NCI-H345 treated with DMSO at 0.1 percent for 48 hours (cell line): ENCODE data around the gene PLXNA3.

Experiments
- DNase-seq: peaks from one replicate; lab custom pipeline; 2025; ENCODE audit not compliant: unreplicated experiment; lab: John Stamatoyannopoulos, UW

The PLXNA3 gene

DNA sequence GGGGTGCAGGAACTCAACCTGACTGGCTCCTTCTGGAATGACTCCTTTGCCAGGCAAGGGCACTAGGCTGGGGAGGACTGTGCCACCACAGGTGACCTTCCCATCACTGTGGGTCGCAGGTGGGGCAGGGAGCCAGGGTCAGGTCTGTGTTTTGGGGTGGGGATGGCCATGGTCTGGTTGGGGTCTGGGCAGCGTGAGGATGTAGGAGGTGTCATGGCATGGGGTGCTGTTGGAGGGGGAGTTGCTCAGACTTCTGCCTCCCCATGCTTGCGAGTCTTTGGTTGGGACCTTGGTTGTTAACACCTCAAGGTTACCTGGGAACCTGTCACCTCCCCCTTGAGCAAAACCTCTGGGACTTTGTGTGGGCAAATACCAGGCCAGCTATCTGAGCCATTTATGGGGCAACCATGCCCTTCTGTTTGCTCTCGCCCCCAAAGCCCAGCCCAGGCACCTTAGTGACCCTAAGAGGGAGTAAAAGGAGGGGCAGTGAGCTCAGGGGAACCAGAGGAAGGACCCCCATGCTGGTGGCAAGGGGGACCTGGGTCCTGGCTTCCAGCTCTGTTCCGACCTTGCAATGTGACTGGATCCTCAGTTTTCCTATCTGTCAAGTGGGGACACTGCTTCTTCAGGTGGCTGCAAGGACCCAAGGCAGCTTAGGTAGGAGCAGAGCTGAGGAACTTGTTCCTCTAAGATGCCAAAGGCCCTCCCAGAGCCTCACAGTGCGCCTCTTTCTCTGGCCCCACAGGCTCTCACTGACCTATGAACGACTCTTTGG is 23.5 kb upstream of the PLXNA3 start:
- no peak for DNase-seq

GRCh38 chrX:154435171-154435733 is 22.8 kb upstream of the PLXNA3 start:
- no peak for DNase-seq

- DNase-seq, result peak; percentile 4
Measured at GRCh38 chrX:154436374-154436982, 21.6 kb upstream of the PLXNA3 start.

- no peak for DNase-seq
Measured at GRCh38 chrX:154436983-154437752, 20.9 kb upstream of the PLXNA3 start, which contains the start of gene GDI1. TSS of gene GDI1 (plus strand) at chrX:154437154. CDS start at chrX:154437255, 101 bp downstream.

- DNase-seq, result no peak
Measured at GRCh38 chrX:154437971-154438893, 19.8 kb upstream of the PLXNA3 start.

DNA sequence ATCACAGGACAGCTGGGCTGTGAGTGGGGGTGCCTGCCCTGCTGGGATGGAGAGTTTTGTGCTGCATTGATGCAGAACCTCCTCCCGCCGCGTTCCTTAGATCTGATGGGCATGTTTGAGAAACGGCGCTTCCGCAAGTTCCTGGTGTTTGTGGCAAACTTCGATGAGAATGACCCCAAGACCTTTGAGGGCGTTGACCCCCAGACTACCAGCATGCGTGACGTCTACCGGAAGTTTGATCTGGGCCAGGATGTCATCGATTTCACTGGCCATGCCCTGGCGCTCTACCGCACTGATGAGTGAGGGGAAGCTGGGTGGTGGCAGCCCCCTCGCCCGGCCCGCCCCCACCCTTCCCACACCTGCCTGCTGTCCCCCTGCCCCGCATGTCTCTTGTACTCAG is 18.2 kb upstream of the PLXNA3 start:
- DNase-seq, result no peak

- DNase-seq, result no peak
Measured at GRCh38 chrX:154440623-154441357, 17.3 kb upstream of the PLXNA3 start.

DNA sequence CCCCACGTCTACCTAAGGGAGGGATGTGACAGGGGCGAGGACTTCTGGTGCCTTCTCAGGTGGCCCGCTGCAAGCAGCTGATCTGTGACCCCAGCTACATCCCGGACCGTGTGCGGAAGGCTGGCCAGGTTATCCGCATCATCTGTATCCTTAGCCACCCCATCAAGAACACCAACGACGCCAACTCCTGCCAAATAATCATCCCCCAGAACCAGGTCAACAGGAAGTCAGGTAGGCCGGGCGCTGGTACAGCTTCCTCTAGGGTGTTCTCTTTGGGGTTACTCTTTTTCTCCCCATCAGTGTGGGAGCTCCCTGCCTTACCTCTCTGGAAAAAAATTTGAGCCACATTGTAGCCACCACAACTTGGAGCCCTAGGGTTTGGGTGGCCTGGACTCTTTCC is 16.5 kb upstream of the PLXNA3 start:
- DNase-seq, result no peak

- DNase-seq, result no peak
Measured at GRCh38 chrX:154441984-154442707, 15.9 kb upstream of the PLXNA3 start.

- no peak for DNase-seq
Measured at GRCh38 chrX:154443479-154443910, 14.6 kb upstream of the PLXNA3 start.

DNA sequence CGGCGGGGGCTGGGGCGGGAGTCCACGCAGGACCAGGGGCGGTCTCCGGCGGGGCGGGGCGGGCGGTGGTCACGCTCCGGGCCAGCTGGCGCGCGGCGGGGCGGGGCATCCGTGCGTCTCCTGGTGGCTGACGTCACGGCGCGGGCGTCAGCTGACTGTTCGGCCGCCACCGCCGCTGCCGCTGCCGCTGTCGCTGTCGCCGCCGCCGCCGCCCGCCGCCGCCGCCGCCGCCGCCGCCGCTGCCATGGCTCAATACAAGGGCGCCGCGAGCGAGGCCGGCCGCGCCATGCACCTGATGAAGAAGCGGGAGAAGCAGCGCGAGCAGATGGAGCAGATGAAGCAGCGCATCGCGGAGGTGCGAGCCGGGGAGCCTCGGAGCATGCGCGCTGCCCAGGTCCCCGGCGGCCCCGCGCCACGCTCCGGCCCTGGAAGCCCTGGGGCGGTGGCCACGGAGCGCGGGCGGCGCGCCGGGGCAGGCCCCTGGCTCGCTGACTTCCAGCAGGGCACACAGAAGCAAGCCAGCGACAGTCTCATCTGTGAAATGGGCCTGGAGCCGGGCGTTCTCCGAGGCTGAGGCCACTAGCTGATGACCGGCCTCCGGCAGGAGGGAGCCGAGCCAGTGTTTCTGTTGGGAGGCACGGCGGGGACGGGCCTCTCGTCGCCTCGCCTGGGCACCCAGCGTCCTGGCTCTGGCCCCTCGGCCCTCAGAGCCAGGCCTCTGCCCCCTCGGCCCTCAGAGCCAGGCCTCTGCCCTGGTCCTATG is 13.9 kb upstream of the PLXNA3 start, which contains the start of gene FAM50A:
FAM50A (plus strand) TSS at position 150 of the 763 bp plus-strand sequence; CDS start at position 245, 95 bp downstream.
- DNase-seq, result peak; percentile 23

DNA sequence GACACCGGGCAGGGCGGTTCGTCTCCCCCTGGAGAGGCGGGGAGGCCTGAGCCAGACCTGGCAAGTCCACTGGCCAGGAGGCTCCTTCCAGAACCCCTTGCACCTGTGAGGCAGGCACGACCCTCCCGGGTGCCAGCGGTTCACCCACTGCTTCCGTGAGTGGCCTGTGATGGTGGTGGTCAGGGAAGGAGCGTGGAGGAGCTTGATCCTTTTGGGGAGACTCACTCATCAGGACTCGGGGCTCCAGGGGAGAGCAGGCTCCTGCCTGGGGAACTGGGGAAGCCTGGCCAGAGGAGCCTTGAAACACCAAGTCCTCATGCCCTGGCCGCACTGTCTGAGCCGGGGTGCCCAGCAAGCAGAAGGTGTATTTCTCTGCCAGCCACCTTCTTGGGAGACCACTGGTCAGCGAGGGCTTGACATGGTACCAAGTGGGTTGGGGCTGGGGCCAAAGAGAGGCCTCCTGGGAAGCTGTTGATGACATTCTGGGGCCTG is 13.3 kb upstream of the PLXNA3 start:
- no peak for DNase-seq

DNA sequence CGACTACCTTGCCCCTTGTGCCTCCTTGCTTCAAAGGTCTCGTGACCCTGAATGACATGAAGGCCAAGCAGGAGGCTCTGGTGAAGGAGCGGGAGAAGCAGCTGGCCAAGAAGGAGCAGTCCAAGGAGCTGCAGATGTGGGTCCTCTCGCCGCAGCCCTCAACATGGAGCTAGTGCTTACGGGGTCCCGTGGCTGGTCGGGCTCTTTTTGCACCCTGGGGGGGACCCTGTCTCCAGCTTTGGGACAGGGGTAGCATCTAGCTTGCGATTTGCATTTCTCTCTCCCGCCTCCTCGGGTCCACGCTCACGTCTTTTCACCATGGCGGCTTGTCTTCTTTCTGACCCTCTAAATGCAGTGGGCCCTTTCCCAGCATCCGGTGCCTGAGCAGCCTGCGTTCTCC is 12.3 kb upstream of the PLXNA3 start:
- no peak for DNase-seq

DNA sequence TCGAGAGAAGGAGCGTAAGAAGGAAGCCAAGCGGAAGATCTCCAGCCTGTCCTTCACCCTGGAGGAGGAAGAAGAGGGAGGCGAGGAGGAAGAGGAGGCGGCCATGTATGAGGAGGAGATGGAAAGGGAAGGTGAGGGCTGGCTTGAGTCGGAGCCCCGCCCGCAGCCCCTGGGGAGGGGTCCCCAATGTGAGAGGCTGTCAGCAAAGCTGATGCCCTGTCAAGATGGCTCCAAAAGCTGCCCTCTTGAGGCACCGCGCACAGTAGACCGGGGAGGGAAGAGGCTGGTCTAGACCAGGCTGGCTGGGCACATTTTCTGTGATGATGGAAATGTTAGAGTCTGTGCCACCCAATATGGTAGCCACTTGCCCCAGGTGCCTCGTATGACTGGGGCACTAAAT is 11.7 kb upstream of the PLXNA3 start:
- DNase-seq, result no peak

- DNase-seq, result no peak
Measured at GRCh38 chrX:154448484-154448883, 9.6 kb upstream of the PLXNA3 start.

GRCh38 chrX:154449618-154450017 is 8.5 kb upstream of the PLXNA3 start:
- no peak for DNase-seq

- no peak for DNase-seq
Measured at GRCh38 chrX:154450312-154450711, 7.8 kb upstream of the PLXNA3 start.

- no peak for DNase-seq
Measured at GRCh38 chrX:154452823-154453222, 5.3 kb upstream of the PLXNA3 start.
